ENCODE data around the gene GPR39.
"Not testable (repeated sequence)": the region's sequence is repeated elsewhere in the genome, so short reads cannot be mapped to it uniquely, and the experiment has no call there.

The GPR39 gene

GRCh38 chr2:132489150-132489549, 72.5 kb downstream of the GPR39 start:
- DNase-seq (ENCODE audit: low read depth in 2 of 2) = no peak

DNA sequence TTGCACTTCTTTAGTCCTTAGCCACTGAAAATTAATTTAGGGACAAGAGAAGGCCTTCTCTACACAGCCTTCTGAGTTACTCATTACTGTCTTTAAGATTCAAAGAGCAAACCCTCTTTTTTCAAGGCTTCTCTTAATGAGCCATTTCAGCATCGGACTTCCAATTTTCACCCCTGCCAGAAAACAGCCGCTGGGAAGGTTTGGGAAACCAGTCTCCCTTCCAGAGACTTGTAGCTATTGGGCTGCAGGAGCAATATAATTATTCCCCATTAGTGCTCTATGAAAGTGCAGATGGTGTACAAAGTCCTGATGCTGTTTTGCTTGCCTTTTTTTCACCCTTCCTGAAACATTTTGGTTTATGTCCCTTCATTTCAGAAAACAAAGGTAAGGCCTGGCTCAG, 79.3 kb downstream of the GPR39 start:
- DNase-seq (ENCODE audit: low read depth in 2 of 2) = no peak

DNA sequence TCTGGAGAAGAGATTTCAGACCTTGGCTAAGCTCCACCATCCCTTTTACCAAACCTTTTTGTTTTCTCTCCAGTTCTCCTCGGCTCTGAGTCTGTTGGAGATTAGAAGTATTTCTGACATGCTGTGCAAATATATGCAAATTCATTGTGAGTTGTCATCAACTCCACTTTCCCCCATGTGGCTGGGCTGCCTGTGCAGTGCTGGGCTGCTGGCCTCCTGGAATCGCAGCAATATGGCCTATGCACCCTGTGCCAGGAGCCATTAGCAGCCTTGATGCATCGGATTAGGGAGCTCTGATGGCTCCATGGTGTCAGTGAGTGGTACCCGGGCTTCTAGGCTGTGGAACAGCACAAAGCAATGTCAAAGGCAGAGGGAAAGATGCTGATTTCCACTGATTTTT, 80.0 kb downstream of the GPR39 start:
- no peak for DNase-seq (ENCODE audit: low read depth in 2 of 2)

DNA sequence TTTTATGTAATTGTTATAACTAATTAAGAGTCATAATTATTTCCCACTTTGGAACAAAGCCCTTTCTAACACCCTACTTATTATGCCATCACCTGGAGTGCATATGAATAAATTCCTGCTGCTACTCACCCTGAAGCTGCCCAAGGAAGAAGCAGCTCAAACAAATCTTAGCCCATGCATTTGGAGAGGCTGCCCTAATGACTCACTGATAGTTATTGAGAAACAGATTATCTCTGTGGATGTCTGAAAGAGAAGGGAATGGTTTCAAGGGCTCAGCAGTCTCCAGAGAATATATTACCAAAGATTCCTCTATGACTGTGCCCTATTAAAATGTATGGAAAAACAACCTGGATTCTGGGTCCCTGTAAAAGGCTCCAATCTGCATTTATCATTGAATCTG, 81.0 kb downstream of the GPR39 start:
- no peak for DNase-seq (ENCODE audit: low read depth in 2 of 2)

DNA sequence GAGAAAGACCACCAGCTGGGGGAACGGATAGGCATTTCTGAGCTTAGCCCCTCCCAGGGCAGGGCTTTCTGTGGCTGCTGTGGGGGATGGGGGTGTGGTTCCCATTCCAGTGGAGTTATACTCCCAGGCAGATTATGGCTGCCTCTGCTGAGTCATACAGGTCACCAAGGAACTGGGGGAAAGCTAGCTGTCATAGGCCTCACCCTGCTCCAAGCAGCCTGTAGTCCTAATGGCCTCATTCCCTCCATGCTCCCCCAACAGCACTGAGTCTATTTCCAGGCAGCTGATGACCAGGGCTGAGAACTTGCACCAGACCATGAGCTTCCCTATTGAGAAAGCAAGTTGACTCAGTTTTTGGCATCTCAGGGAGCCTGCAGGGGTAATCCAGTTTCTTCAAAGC, 87.1 kb downstream of the GPR39 start:
- DNase-seq (ENCODE audit: low read depth in 2 of 2) = no peak

DNA sequence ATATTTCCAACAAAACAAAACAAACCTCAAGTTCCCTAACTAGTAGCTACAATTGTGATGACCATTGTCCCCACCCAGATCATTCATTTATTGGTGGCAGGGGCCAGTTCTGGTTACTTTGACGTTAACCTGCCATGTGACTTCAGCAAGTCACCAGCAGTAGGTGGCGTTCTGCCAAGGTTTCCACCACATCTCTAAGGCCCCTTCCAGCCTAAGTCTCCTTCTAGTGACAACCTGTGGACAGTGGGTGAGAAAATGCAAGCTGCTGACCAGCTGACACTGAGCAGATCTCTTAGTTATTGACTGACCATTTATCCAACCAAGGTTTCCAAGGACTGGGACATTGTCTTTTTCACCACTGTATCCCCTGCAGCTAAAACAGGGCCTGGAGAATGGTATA, 98.4 kb downstream of the GPR39 start:
- DNase-seq (ENCODE audit: low read depth in 2 of 2) = no peak

- no peak for DNase-seq (ENCODE audit: low read depth in 2 of 2)
Measured at GRCh38 chr2:132517386-132517785, 100.8 kb downstream of the GPR39 start.

DNA sequence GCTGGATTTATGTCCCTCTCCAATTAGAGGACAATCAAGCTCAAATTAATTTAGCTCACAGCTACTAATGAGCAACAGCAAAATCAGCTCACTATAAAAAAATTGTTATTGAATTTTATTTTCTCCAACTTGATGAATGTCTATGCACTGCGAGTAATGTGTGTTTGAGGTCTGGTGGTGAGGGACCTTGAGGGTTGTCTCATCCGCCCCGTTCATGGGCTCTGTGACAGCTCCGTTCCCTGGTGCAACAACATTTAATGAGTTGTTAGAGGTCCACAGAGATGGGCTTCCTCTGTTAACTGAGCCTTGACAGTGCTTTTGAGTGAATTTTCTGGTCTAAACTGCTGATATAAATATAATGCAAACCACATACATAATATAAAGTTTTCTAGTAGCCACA, 101.7 kb downstream of the GPR39 start:
- DNase-seq (ENCODE audit: low read depth in 2 of 2) = no peak

GRCh38 chr2:132519566-132519965, 103.0 kb downstream of the GPR39 start:
- no peak for DNase-seq (ENCODE audit: low read depth in 2 of 2)

- no peak for DNase-seq (ENCODE audit: low read depth in 2 of 2)
Measured at GRCh38 chr2:132521341-132521740, 104.7 kb downstream of the GPR39 start.

DNA sequence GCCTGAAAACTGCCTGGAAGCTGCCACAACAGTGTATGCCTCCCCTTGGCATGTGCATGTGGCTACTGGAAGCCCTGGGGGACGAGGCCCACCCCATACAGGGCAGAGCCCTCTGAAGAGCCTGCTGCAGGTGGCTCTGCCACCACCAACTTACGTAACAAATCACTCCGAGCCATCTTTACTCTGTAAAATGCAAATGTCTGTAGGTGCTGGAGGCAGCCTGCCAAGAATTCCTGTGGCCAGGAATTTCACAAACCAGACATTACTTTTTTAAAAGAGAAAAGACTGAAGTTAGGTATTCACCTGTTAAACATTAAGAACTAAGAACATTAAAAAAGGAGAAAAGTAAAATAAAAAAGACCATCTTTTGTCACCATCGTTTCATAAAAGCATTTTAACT, 106.3 kb downstream of the GPR39 start:
- no peak for DNase-seq (ENCODE audit: low read depth in 2 of 2)

DNA sequence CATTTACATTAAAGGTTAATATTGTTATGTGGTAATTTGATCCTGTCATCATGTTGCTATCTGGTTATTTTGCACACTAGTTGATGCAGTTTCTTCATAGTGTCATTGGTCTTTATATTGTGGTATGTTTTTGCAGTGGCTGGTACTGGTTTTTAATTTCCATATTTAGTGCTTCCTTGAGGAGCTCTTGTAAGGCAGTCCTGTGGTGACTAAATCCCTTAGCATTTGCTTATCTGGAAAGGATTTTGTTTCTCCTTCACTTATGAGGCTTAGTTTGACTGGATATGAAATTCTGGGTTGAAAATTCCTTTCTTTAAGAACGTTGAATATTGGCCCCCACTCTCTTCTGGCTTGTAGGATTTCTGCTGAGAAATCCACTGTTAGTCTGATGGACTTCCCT, 120.5 kb downstream of the GPR39 start:
- not testable (repeated sequence) for DNase-seq (ENCODE audit: low read depth in 2 of 2)

- no peak for DNase-seq (ENCODE audit: low read depth in 2 of 2)
Measured at GRCh38 chr2:132538331-132538855, 121.8 kb downstream of the GPR39 start.

DNA sequence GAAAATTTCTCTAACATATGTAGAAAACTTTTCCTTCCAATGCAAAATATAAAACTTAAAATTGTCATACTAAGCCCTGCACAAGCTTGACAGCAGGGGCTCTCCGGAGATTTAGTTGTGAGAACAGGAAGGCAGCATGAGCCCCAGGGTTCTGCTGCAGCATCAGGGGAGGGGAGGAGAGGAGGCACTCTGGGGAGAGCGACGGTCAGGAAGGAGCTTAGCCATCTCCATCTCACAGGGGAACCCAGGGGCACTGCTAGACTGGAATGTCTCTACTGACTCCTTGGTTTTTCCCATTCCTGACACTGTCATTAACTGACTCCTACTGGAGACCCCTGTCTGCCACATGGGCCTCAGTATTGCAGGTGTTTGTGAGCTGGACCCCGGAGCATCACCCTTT, 123.6 kb downstream of the GPR39 start:
- no peak for DNase-seq (ENCODE audit: low read depth in 2 of 2)

DNA sequence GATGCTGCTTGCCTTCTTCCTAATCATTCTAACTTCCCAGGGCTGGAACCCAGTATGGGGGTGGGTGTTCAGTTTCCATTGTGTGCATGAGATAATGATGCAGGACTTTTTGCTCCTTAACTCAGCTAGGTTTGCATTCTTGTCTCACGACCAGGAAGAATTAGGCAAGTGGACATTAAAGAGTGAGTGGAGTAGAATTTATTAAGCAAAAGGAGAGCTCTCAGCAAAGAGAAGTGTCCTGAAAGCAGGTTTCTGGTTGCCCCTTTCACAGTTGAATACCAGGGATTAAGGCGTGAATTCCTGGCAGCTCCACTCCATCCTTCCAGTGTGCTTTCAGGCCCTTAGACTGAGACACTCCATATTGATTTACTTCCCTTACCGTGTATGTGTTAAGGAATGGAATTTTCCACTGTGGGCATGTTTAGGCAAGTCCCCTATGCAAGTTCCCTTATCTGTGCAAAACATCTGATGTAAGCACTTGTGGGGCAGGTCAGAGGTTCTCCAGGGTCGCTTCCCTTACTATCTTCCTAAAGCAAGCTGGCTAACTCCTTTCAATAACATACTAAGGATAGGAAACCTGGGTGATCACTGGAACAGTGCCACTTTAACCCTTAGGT, 126.5 kb downstream of the GPR39 start:
- DNase-seq (ENCODE audit: low read depth in 2 of 2) = no peak

DNA sequence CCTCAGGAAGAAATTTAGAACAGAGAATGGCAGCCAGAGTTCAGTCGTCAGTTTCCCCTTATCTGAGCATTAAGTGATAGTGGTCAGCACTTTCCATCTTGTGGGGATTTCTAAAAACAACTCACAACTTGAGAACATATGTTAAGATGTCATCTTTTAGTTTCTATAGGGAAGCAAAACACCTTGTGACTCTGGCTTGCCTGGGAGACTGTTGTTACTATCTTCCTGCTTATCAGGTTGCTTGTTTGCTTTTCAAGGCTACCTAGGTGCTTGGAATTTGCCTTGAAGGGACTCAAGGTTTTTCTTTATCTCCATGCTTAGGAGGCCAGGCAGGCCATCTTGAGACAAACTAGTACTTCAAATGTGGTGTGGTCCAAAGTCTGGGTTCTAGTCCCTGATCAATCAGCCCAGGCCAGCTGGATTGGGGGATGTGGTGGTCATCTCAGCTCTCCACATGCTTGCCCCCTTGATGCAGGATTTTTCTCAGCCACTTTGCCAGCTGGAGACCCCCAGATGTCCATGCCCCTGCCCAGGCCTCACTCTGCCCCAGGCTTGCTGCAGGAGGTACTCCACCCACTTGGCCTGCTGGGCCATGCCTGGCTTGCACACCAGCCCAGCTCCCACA, 127.5 kb downstream of the GPR39 start:
- DNase-seq (ENCODE audit: low read depth in 2 of 2) = no peak

DNA sequence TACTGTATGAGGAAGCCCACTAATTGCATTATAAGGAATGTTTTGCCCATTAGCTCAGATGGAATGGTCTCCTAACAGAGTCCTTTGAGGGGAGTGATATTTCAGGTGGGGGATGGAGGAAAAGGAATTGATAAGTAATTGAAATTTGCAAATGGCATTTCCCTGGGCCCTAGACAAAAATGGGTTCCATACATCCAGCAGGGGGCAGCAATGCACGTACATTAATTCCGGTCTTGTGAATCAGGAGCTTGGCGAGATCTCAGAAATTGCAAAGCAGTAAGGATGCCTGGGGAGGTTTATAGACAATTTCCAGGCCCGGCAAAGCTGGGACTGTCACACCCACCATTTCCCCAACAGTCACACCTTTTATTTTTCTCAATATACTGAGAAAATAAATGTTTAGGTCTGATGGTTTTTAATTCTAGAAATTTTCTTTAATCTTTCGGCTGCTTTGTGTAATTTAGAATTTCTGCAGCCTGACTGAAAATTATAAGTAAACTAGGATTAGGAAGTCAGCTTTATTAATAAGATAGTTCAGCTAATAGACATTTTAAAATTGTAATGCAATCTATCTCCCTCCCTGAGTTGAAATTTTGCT, 130.6 kb downstream of the GPR39 start:
- DNase-seq (ENCODE audit: low read depth in 2 of 2) = peak; percentile 11 to 33

DNA sequence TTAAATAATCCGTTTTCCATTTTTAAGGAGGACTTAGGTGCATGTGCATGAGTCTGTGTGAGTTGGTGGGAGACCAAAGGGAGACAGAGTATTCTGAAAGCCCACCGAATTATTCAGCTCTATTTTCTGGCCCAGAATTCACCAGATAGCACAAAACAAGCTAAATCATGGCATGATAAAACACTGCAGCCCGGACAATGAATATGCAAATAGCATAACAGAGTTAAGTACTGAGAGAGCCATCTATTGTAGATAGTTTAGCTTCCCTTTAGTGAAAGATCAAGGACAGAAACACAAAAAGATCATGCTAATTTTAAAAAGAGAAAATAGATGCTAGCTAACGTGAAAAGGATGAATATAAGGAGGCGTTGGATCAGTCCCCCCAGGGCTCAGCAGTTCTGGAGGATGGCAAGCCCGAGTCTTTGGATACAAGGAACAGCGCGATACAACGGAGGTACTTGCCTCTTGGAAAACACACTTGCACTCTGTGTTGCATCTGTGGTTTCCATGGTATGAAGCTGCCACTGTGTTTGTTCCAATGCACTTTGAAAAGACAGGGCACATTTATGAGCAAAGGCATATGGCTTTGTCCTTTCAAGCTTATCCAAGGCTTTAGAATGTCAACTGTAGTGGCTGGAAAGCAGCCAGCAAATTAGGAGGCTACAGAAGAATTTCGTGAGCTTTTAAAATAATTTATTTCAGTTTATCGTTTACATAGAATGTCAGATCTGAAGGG, 133.5 kb downstream of the GPR39 start:
- no peak for DNase-seq (ENCODE audit: low read depth in 2 of 2)

- DNase-seq (ENCODE audit: low read depth in 2 of 2) = no peak
Measured at GRCh38 chr2:132550946-132551345, 134.3 kb downstream of the GPR39 start.

GRCh38 chr2:132557694-132558093, 141.1 kb downstream of the GPR39 start:
- no peak for DNase-seq (ENCODE audit: low read depth in 2 of 2)

DNA sequence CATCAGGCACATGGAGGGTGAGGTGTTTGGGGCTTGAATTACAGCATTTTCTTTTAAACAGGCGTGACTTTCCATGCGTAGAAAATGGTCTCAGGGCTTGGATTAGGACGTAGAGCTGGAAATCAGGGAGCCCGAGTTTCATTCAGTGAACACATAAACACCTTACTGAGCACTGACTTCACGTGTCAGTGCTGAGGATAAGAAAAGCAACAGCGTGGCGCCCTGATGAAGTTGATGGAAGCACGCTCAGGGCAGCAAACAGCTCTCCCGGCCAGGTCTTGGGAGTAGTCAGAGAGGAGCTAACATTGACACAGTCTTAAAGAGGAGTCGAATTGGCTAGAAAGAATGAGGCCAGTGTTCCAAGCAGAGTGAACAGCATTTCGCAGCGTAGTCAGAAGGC, 142.7 kb downstream of the GPR39 start:
- DNase-seq (ENCODE audit: low read depth in 2 of 2) = no peak

GRCh38 chr2:132559921-132560320, 143.3 kb downstream of the GPR39 start:
- DNase-seq (ENCODE audit: low read depth in 2 of 2) = no peak

GRCh38 chr2:132560562-132560961, 144.0 kb downstream of the GPR39 start:
- DNase-seq (ENCODE audit: low read depth in 2 of 2) = no peak
